ENCODE data around the gene MTCL3.

Gene MTCL3

DNA sequence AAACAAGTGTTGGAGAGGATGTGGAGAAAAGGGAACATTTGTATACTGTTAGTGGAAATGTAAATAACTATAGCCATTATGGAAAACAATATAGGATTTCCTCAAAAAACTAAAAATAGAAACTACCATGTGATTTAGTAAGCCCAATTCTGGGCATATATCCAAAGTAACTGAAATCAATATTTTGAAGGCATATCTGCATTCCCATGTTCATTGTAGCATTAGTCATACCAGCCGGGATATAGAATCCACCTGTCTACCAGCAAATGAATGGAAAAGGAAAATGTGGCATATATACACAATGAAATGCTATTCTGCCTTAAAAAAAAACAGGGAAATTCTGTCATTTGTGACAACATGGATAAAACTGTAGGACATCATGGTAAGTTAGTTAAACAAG lies 42.5 kb upstream of the MTCL3 start (continued):
- peak; percentile 42; the same call in 1 of the 2 replicates for TF ChIP-seq FOSL1 (IDR thresholded peaks at IDR 0.05; ENCODE audit: low read depth)

DNA sequence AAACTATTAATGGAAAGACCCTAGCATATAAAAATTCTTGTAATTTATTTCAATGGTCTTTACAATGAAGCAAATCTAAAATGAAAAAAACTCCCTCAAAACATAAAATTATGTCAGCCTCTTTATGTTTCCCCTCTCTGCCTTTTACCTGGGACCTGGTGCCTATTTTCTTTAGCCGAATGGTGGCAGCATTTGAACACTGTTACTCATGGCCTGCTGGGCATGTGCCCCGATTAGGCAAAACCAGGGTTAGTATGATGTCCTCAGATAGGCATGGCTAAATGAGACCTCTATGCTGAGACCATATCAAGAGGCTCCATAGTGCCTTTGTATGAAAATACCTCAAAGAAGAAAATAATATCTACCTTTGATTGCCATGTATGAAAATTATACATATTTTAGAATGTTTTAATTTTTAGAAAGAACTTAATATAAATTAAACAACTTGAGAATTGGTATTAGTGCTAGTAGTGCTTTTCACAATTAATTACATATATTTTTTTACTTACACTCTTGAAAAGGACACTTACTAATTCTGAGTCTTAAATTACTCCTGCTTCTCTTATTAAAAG lies 35.4 kb upstream of the MTCL3 start:
- no TSS peak for BruUV-seq (replicated peaks)
- peak; percentile 100 for ATAC-seq

More for the DNA sequence above, 35.4 kb upstream of the MTCL3 start:
- H2AFZ ChIP-seq (ENCODE audit: low read depth, low read length, poor library complexity, severe bottlenecking): peak overlapping the region; percentile 19
- ChIA-PET RAD21 (ENCODE audit: low non-redundant PET in 1 of 2, low total read pairs in 2 of 2, uncharacterized antibody in 2 of 2, unreplicated experiment in 2 of 2) (no interaction called here), POLR2A (no interaction called here), CTCF (interaction anchor here (1.0 to 1.2 kb wide), 3 partner anchors 84 to 135 kb away, joined by 4 to 14 read pairs (median 4); no protein-coding TSS in a partner anchor)
- no peaks in the 10 kb centered on the region for H3K9me2 ChIP-seq (ENCODE audit: insufficient read depth)
- no peak overlapping the region for H3K4me3 ChIP-seq (replicated peaks in 1 of 2; ENCODE audit: low read depth in 1 of 2, low read length in 2 of 2)
- no peaks in the 10 kb centered on the region for H3K36me3 ChIP-seq (ENCODE audit: control insufficient read depth in 1 of 2, insufficient read depth in 2 of 2, low read length in 2 of 2)
- H3K27ac ChIP-seq (ENCODE audit: low read depth, low read length): no peak overlapping the region
- H4K20me1 ChIP-seq (ENCODE audit: insufficient read depth): no peaks in the 10 kb centered on the region
- peak; percentile 60 for DNase-seq (ENCODE audit: low read depth, low spot score)
- no peaks in the 10 kb centered on the region for H3K4me1 ChIP-seq (ENCODE audit: control insufficient read depth in 1 of 2, insufficient read depth in 2 of 2, low read length in 2 of 2)
- H3K9ac ChIP-seq (ENCODE audit: low read length): no peak overlapping the region
- intact Hi-C loops (cut with micrococcal nuclease): loop anchor here (1.0 to 10.0 kb wide), 3 partner anchors 88 to 1170 kb away; no protein-coding TSS in a partner anchor
- no peak overlapping the region for H3K4me2 ChIP-seq (ENCODE audit: low read length)
- no peaks in the 10 kb centered on the region for H3K9me3 ChIP-seq (ENCODE audit: control insufficient read depth in 1 of 2, insufficient read depth in 1 of 2, low read depth in 1 of 2, low read length in 2 of 2)
- H3K79me2 ChIP-seq (ENCODE audit: insufficient read depth, low read length): no peaks in the 10 kb centered on the region
- no peaks in the 10 kb centered on the region for H3K27me3 ChIP-seq (ENCODE audit: insufficient read depth, low read length)
- TF ChIP-seq RAD21 (IDR thresholded peaks at IDR 0.05; ENCODE audit: low read depth) (peak; percentile 86), CBX3 (IDR thresholded peaks at IDR 0.05; ENCODE audit: low read depth) (no peak)
- TF ChIP-seq, protein P1, sequence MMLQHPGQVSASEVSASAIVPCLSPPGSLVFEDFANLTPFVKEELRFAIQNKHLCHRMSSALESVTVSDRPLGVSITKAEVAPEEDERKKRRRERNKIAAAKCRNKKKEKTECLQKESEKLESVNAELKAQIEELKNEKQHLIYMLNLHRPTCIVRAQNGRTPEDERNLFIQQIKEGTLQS (IDR thresholded peaks at IDR 0.05): no peak
- TF ChIP-seq, protein P2, sequence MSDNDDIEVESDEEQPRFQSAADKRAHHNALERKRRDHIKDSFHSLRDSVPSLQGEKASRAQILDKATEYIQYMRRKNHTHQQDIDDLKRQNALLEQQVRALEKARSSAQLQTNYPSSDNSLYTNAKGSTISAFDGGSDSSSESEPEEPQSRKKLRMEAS (IDR thresholded peaks at IDR 0.05): peak; percentile 44; the same call in 1 of the 2 replicates
- TF ChIP-seq, protein P3, sequence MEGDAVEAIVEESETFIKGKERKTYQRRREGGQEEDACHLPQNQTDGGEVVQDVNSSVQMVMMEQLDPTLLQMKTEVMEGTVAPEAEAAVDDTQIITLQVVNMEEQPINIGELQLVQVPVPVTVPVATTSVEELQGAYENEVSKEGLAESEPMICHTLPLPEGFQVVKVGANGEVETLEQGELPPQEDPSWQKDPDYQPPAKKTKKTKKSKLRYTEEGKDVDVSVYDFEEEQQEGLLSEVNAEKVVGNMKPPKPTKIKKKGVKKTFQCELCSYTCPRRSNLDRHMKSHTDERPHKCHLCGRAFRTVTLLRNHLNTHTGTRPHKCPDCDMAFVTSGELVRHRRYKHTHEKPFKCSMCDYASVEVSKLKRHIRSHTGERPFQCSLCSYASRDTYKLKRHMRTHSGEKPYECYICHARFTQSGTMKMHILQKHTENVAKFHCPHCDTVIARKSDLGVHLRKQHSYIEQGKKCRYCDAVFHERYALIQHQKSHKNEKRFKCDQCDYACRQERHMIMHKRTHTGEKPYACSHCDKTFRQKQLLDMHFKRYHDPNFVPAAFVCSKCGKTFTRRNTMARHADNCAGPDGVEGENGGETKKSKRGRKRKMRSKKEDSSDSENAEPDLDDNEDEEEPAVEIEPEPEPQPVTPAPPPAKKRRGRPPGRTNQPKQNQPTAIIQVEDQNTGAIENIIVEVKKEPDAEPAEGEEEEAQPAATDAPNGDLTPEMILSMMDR (IDR thresholded peaks at IDR 0.05 in 2 of 3, conservative IDR thresholded peaks at IDR 0.05 in 1 of 3; ENCODE audit: borderline replicate concordance in 1 of 3, insufficient read depth in 1 of 3, low read depth in 2 of 3, low read length in 2 of 3): peak; percentile 60 to 73 (median 70); a peak in 5 of 6 replicates
